HG02885 (cell line): ENCODE data around the gene PPP1R3A.

Source experiments
- ATAC-seq: cut with Tn5 transposase; IDR thresholded peaks from one replicate; pipeline ENCODE4 v1.9.1; 2021; ENCODE audit warnings: mild to moderate bottlenecking; ENCODE audit not compliant: unreplicated experiment, poor library complexity

Gene PPP1R3A

DNA sequence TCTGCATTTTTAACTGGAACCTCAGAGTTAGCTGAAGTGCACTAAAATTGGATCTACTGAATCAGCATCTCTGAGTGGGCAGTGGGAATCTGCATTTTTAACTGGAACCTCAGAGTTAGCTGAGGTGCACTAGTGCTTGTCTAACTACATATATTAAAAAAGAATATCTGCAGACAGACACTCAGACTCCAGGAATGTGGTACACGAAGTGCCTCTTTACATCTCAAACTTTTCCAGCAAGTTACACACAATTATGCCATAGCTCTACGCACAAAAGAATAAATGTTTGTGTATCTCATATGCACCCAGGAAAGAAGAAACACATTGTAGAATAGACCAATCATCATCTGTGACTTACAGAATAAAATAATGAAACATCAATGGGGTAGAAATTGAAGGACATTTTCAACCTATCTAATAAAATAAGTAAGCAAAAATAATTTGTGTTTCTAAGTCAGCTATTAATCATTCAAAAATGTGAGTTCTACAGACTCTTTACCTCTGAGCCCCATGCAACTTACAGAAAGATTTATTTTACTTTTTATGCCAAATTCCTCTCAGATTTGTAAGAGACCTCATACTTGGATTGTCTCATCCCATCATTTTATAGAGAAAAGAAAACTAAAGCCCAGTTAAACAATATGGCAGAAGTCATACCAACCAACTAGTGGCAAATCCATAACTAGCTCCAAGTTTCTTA lies 28.3 kb downstream of the PPP1R3A start:
- no peak for ATAC-seq

DNA sequence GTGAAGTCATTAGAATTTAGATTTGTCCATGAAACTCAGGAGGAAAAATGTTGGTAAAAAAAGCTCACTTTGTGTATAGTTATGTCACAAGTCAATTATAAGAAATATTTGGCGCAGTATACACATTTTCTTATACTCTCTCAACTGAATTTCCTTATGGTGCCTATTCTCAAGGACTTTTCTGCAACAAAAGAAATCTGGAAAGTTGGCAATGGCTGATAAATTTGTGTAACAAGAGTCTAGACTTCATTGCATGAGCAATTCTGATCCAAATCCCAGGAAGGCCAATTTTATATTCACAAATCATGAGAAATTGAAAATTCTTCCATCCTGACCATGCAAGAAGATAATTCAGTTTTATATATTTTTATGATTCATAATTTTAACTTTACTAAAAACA lies 35.7 kb downstream of the PPP1R3A start:
- no peak for ATAC-seq

DNA sequence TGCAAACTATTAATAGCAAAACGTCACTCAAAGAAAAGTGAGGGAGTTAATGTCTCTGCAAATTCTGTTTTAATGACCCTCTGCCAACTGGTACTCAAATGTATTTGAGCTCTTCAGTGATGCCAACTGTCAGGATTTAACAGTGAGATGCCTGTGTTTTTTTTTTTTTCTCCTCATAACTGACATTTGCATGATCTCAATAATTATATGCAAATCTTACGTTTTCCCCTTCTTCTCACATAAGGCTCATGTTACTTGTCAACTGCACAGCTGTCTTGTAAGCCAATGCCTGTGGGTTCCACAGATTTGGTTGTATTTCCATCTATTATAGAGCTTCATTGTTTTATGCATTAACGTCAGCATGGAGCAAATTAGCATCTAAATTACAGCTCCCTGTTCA lies 38.2 kb downstream of the PPP1R3A start:
- no peak for ATAC-seq

DNA sequence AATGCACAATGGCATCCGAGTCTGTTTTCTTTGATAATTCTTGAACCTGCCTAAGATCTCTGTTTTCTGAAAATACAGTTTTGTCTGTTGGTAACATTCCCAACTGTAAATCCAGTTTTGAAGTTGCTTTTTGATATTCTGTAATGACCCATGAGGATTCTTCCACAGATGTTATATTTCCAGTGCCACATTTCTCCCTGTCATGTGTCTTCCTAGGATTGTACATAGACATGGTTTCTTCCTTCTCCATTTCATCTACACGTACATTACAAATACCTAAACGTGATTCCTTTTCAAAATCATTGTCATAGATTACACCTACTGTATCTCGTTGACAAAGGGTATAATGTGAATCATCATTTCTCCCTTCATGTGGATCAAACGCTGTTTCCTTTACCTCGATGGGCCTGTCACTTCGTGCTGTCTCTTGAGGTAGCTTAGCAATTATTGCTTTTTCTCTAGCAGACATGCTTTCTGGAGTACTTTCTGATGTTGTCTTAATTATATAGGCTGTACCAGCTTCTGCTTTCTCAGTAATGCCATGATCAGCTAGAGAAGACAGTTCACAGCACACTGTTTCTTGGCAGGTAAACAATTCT lies 40.3 kb downstream of the PPP1R3A start:
- no peak for ATAC-seq

DNA sequence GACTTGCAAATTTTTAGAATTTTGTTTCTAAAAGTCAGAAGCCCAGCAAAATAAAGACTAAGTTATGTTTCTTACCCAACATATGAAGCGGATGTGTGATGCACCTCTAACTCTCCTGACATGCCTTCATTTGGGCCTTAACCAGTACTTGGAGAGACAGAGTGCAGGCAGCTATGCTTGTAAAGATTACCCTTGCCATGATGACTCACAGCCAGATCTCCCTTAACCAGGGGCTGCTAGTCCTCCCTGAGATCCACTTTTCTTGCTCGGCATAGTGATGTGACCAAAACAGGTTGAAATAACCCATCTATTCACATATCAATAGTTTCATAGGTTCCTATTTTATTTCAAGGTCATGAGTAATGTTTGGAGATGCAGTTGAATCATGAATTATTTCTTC lies 43.6 kb downstream of the PPP1R3A start:
- no peak for ATAC-seq

DNA sequence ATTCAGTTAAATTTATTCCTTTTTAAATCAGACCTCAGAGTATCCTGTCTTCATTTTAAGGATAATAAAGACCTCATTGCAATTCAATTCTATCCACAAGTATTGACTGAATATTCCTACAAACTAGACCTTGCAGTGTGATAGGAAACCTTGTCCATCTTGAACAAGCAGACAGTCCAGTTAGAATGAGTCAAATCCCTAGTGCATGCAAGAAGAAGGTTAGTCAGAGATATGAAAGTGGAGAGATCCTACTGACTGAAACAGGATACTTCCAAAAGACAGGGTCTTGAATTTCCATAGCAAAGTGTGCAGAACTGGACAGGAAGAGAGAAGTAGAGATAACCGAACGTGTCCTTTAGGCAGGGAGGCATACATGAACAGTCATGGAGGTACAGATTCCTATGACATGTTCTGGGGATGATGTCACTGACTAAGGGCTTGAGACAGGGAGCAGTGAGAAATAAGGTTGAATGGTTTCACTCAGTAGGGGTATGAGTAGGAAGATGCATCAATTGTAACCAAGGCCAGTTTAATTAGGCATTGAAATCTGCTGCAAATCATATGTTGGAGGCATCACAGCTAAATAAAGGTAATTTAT lies 45.2 kb downstream of the PPP1R3A start:
- no peak for ATAC-seq

DNA sequence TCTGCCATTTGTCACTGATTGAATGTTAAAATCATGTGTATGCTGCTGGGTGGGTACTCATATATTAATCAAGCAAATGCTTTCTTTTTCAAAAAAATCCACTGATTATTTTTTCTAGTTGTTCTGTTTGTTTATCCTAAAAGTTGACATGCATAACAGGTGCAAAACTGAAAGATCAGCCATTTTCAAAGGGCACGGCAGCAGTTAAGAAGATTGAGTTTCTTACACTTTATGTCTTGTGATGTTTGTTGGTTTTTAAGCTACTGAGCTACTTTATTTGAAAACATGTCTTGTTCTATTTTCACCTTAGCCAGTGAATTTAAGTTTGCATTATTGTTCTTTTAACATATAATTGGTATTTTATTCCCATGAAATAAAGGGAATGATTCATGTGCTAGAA lies 45.8 kb downstream of the PPP1R3A start:
- ATAC-seq, result no peak

DNA sequence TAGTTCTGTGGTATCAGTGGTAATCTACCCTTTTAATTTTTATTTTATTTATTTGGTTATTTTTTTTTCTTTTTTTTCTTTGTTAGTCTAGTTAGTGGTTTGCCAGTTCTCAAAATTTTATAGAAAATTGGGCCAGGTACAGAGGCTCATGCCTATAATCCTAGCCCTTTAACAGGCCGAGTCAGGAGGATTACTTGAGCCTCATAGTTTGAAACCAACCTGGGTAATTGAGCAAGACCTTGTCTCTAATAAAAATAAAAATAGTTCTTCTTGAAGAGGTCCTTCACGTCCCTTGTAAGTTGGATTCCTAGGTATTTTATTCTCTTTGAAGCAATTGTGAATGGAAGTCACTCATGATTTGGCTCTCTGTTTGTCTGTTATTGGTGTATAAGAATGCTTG lies 51.5 kb downstream of the PPP1R3A start:
- ATAC-seq, result no peak

DNA sequence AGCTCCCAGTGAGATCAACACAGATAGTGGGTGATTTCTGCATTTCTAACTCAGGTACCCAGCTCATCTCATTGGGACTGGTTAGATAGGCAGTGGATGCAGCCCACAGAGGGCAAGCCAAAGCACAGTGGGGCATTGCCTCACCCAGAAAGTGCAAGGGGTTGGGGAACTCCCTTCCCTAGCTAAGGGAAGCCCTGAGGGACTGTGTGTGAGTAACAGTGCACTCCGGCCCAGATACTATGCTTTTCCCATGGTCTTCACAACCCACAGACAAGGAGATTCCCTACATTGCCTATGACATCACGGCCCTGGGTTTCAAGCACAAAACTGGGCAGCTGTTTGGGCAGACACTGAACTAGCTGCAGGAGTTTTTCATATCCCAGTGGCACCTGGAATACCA lies 62.8 kb downstream of the PPP1R3A start:
- no peak for ATAC-seq

DNA sequence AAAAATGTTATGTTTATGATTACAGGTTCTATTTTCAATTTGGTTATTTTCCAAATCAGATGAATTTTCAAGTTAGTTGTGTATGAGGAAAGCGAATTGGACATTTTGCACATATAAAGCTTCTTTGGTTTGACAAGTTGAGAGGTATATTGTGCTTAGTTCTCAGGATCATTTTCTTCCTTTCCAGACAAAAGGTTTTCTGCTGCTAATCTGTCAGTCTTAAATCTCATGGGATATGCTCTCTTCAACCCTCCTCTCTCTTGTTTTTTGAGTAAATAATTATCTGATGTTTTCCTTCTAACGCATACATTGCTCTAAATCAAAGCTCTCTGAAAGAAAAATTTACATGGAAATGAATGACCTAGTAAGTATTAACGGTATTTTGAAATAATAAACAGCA lies 77.9 kb downstream of the PPP1R3A start:
- no peak for ATAC-seq

DNA sequence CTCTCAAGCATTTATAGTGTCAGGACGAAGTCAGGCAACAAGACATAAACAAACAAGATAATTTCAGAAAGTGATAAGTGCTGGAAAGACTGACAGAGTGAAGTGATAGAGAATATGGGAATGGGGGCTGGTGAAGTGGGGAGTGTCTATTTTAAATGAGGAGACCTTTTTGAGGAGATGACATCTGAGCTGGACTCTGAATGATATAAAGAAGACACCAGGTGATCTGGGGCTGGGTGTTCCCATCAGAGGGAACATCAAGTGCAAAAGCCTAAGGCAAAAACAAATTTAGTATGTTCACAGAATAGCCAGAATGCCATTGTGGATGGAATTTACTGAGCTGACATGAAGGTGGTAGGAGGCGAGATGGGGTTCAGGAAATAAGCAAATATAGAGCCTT lies 83.4 kb downstream of the PPP1R3A start:
- ATAC-seq, result no peak

DNA sequence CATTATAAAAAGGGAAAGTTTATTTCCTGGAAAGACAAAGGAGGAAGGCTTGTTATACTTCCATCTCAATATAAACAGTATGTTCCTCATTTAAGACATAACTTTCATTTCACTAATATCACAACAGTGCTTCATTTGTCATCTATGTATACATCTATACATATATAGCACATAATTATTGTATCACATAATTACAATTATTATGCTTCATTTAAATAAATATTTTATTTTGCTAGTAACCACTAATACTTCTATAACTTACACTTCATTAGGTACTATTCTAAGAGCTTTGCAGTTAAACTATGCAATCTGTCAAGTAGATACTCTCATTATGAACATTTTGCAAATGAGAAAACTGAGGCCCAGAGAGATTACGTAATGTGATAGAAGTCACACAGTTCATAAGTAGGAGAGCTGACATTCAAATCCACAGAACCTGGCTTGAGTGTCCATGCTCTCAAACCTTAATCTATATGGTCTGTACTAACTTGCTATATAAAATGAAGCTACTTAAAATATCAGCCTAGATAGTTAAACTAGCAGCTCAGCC lies 86.5 kb downstream of the PPP1R3A start:
- ATAC-seq, result no peak

DNA sequence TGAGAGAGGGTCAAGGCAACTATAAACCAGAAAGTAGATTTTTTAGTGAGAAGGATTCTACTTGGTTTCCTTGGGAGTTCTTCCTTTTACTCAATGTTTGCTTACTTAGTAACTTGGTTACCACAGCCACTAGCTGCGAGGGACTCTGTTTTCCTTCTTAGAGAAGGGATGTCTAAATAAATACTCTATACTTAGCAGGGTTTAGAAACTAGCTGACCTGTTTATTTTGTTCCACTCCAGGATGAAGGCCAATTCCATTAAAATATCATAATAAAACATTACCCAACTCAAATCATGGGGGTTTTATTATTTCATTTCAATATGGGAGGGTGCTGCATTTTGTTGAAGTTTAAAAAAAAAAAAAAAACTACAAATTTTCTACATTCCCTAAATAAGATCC lies 87.3 kb downstream of the PPP1R3A start:
- ATAC-seq, result no peak

DNA sequence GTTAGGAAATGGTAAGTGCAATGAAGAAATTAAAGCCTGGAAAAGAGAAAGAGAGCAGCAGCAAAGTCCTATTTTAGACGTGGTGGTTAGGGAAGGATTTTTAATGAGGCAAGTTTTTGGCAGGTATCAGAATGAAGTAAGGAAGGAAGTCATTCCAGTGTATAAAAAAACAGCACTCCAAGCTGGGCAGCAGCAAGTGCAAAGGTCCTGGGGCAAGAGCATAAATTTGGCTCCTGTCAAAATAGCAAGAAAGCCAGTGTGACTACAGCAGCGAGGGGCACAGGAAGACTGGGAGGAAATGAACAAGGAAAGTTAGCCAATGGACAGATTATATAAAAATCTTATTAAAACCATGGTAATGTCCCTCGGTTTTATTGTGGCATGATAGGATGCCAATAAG lies 90.2 kb downstream of the PPP1R3A start:
- no peak for ATAC-seq
